ENCODE data around the gene CA12. TPM values are rescaled to one million over a fixed set of nuclear protein-coding genes. Genes with fewer than 3 reads are reported as not detected.

Gene CA12
- total RNA-seq, 1 donor from 2014 or later: 6.7 TPM

DNA sequence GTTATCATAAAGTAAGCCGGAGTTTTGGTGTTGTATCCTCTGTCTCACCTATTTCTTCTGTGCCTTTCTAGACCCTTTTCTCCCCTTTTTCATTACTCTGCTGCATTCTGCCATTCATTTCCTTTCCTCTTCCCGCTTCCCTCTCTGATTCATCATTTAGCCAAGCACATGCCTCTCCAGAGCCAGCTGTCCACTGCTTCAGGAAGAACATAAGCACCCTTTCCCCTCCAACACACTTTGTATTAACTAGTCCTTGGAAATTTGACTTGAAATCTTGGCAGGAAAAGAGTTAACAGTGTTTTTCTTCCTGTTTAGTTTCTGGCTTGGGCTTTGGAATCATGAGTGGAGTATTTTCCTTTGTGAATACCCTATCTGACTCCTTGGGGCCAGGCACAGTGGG lies 94.5 kb downstream of the CA12 start:
- Histone ChIP-seq H3K27ac (no peak overlapping the region), H3K4me3 (no peak overlapping the region), H3K4me1 (peaks cover 19% of the 10 kb centered on the region), H3K36me3 (peaks cover 42% of the 10 kb centered on the region), H3K9me3 (no peaks in the 10 kb centered on the region), H3K27me3 (no peaks in the 10 kb centered on the region)
- DNase-seq: no peak
- no peak for ATAC-seq
- TF ChIP-seq CTCF (IDR thresholded peaks at IDR 0.05): no peak
- intact Hi-C loops (cut with DNase I): loop anchor here (5.0 kb wide), 1 partner anchor 115 kb away; no protein-coding TSS in a partner anchor

GRCh38 chr15:63284335-63284734 lies 97.3 kb downstream of the CA12 start:
- Histone ChIP-seq H3K27me3 (no peaks in the 10 kb centered on the region), H3K9me3 (no peaks in the 10 kb centered on the region), H3K4me1 (peaks cover 6% of the 10 kb centered on the region), H3K4me3 (no peak overlapping the region), H3K27ac (no peak overlapping the region), H3K36me3 (peaks cover 40% of the 10 kb centered on the region)
- ATAC-seq (no peak), DNase-seq (no peak)
- no peak for TF ChIP-seq CTCF (IDR thresholded peaks at IDR 0.05)
- intact Hi-C loops (cut with DNase I): no loop called here

DNA sequence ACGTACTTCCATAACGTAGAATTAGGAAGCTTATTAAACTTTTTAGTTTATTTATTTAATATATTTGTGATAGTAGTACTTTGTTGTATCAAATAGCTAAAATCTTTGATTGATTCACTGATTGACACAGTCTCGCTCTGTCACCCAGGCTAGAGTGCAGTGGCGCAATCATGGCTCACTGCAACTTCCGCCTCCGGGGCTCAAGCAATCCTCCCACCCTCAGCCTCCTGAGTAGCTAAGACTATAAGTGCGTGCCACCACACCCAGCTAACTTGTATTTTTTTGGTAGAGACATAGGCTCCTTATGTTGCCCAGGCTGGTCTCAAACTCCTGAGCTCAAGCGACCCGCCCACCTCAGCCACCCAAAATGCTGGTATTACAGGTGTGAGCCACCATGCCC lies 98.5 kb downstream of the CA12 start:
- Histone ChIP-seq H3K4me3 (no peak overlapping the region), H3K36me3 (peaks cover 40% of the 10 kb centered on the region), H3K4me1 (peaks cover 10% of the 10 kb centered on the region), H3K27me3 (no peaks in the 10 kb centered on the region), H3K27ac (peak overlapping the region; percentile 25), H3K9me3 (no peaks in the 10 kb centered on the region)
- DNase-seq: peak; percentile 78
- peak; percentile 81 for ATAC-seq
- no peak for TF ChIP-seq CTCF (IDR thresholded peaks at IDR 0.05)
- intact Hi-C loops (cut with DNase I): no loop called here

DNA sequence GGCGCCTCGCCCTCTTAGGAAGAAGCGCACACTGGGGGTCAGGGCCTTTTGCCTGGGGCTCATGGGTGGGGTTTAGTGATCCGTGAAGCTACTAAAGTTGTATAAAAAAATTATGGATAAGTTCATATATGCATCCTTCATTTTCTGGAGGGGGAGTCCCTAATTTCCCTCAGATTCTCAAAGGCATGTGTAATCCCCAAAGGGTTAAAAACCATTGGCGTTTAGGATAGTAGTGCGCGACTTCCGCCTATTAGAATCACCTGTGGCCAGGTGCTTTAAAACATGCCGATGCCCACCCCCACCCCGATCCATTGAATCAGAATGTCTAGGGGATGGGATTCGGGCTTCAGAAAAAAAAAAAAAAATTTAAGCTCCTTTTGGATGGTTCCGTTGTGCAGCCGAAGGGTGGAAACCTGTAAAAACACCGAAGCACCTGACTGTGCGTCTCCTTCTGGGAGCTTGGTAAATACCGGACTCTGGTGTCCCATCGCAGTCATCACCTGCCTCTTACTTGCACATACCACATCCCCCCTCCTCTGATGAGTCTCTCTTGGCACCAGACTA lies 103.7 kb downstream of the CA12 start:
- peak overlapping the region; percentile 82 for H3K4me3 ChIP-seq
- peaks cover 17% of the 10 kb centered on the region for H3K4me1 ChIP-seq
- no peaks in the 10 kb centered on the region for H3K9me3 ChIP-seq
- H3K36me3 ChIP-seq: peaks cover 4% of the 10 kb centered on the region
- no peaks in the 10 kb centered on the region for H3K27me3 ChIP-seq
- no peak for DNase-seq
- TF ChIP-seq CTCF (IDR thresholded peaks at IDR 0.05): no peak
- peak overlapping the region; percentile 89 for H3K27ac ChIP-seq
- intact Hi-C loops (cut with DNase I): loop anchor here (10.0 kb wide), 1 partner anchor 113 kb away; no protein-coding TSS in a partner anchor
- ATAC-seq: no peak

DNA sequence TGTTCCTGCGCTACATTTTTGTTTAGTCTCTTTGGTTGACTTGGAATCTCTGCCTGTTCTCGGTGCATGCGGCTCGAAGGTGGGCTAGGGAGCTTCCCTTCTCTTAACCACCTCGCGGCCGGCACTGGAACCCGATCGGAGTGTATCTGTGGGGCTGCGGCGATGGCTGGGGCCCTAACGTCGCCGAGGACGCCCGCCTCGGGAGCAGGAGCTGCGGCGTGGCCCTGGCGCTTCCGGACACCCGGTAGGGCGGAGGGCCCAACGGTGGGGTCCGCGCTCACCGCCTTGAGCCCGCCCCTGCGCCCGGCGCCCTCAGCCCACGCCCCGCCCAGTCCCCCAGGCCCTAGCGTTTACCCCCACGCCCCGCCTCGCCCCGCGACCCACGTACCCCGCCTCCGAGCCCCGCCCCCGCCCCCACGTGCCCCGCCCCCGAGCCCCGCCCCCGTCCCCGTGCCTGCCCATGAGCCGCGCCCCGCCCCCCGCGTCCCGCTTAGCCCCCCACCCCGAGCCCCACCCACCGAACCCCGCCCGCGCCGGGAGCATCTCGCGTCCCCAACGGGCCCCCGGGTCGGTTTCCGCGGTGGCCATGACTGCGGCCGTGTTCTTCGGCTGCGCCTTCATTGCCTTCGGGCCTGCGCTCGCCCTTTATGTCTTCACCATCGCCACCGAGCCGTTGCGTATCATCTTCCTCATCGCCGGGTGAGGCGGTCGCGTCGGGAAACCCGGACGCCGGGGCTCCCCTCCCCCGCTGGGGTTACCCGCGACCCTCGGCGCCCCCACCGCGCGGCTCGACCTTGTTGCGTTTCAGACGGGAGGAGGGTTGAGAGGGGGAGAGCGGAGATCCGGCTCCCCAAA lies 104.4 kb downstream of the CA12 start, which contains the start of gene APH1B:
Gene APH1B, plus strand, starts transcription at position 568 of the 855 bp plus-strand sequence. Its CDS starts 19 bp downstream, at position 587.
- H3K27me3 ChIP-seq: no peaks in the 10 kb centered on the region
- peak; percentile 93 for DNase-seq
- peaks cover 13% of the 10 kb centered on the region for H3K4me1 ChIP-seq
- H3K9me3 ChIP-seq: no peaks in the 10 kb centered on the region
- H3K27ac ChIP-seq: peak within 1 kb of the TSS; percentile 89
- H3K4me3 ChIP-seq: peak within 1 kb of the TSS; percentile 82
- ATAC-seq: peak; percentile 97
- peaks cover 4% of the 10 kb centered on the region for H3K36me3 ChIP-seq
- TF ChIP-seq CTCF (IDR thresholded peaks at IDR 0.05): no peak
- intact Hi-C loops (cut with DNase I): loop anchor here (10.0 kb wide), 1 partner anchor 112 kb away; no protein-coding TSS in a partner anchor

Data from upper lobe of right lung (tissue), 1 donor.